GM21390 (cell line): ENCODE measurements around the gene CNPY4.

Experiments used
- ATAC-seq: cut with Tn5 transposase; IDR thresholded peaks from one replicate; pipeline ENCODE4 v1.9.1; 2021; ENCODE audit not compliant: unreplicated experiment

Gene CNPY4

GRCh38 chr7:100166317-100166940, 47.0 kb downstream of the CNPY4 start:
- no peak for ATAC-seq

- ATAC-seq, result no peak
These were observed 47.8 kb downstream of the CNPY4 start for GRCh38 chr7:100166970-100167911.

GRCh38 chr7:100167912-100168323, 48.5 kb downstream of the CNPY4 start:
- ATAC-seq, result no peak

GRCh38 chr7:100169147-100169850, 49.9 kb downstream of the CNPY4 start:
- no peak for ATAC-seq

GRCh38 chr7:100170101-100170897, 50.9 kb downstream of the CNPY4 start:
- no peak for ATAC-seq

GRCh38 chr7:100171087-100171681, 51.8 kb downstream of the CNPY4 start:
- ATAC-seq, result no peak

GRCh38 chr7:100171840-100172239, 52.4 kb downstream of the CNPY4 start:
- no peak for ATAC-seq

GRCh38 chr7:100173806-100174495, 54.5 kb downstream of the CNPY4 start:
- ATAC-seq, result no peak

- ATAC-seq, result no peak
These were observed 55.1 kb downstream of the CNPY4 start for GRCh38 chr7:100174582-100174981.
